GM19372 (cell line): ENCODE results near the gene ESCO1.

ENCODE experiments used
- ATAC-seq: cut with Tn5 transposase; IDR thresholded peaks from one replicate; pipeline ENCODE4 v1.9.1; 2021; ENCODE audit warnings: mild to moderate bottlenecking, low read depth, moderate library complexity; ENCODE audit not compliant: unreplicated experiment

The ESCO1 gene

DNA sequence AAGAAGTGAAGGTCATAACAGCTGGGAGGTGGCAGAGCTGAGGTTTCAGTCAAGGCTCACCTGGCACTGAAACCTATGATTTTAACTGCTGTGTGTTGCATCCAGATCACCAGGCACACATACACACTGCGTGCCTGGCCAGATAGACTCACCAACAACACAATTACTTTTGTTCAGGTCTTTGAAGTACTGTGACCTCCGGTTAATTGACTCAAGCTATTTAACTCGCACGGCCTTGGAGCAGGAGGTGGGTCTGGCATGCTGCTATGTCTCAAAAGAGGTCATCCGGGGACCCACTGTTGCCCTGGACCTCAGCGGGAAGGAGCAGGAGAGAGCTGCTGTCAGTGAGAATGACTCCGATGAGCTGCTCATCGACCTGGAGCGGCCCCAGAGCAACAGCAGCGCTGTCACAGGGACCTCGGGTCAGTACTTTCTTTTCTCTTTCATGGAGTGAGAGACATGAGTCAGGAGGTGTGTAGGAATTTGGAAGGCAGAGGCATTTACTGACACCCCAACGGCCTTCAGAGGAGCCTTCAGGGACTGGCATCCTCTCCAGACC, 104.1 kb downstream of the ESCO1 start:
- no peak for ATAC-seq

DNA sequence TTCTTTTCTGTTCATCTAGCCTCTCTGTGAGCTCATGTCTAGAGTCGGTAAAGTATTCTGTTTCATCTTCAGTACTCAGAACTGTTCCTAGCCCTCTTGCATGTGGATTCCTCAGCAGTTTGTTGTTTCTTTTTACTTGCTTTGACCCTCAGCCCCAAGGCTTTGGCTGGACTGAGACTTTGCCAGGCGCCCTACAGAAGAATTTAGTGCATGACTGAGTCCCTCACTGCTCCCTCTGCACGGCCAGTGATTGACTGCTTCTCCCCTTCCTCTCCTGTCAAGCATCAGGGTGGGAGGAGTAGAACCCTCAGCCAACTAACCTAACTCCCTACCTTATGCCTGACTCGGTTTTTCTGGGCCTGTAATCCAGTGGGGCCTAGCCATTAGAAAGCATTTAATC, 109.8 kb downstream of the ESCO1 start:
- ATAC-seq: no peak

DNA sequence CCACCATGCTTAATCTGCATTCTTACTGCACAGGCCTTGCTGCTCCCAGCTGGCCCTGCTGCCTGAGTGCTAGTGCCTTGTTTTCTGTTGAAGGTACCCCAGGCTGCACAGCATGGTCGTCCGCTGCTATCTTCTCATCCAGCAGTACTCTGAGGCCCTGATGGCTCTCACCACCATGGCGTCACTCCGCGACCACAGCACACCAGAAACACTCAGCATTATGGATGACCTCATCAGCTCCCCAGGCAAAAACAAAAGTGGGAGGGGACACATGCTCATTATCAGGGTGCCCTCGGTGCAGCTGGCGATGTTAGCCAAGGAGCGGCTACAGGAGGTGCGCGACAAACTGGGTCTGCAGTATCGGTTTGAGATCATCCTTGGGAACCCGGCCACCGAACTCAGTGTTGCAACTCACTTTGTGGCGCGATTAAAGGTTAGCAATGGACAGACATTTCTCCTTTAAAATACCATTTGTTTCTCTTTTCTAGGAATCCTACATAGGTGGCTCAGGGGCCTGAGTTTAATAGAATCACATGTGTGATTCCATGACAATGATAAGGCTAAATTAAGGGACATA, 110.5 kb downstream of the ESCO1 start:
- ATAC-seq: no peak

DNA sequence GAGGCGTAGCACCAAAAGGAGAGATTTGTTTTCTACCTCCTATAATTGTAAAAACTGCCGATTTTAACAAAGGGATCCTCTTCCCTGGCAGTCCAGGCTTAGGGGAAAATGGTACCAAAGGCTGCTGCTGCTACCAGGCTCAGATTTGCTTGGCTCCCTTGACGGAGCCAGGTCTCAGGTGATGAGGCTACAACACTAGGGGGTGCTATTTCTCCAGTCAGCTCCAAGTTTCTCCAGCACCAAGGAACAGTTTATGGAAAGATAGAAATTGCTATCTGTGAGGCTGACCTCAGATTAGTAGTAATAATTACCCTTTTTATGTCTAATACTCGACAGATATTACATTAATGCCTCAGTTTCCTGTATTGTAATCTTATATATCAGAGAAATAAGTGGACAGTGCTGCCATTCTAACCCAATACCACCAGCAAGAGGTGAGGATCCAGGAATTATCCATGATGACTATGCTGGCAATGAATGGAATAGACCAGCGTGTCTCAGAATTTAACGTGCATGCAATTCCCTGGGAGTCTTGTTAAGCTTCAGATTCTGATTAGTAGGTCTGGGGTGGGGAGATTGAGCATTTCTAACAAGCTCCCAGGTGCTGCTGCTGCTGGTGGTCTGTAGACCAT, 111.3 kb downstream of the ESCO1 start:
- no peak for ATAC-seq

DNA sequence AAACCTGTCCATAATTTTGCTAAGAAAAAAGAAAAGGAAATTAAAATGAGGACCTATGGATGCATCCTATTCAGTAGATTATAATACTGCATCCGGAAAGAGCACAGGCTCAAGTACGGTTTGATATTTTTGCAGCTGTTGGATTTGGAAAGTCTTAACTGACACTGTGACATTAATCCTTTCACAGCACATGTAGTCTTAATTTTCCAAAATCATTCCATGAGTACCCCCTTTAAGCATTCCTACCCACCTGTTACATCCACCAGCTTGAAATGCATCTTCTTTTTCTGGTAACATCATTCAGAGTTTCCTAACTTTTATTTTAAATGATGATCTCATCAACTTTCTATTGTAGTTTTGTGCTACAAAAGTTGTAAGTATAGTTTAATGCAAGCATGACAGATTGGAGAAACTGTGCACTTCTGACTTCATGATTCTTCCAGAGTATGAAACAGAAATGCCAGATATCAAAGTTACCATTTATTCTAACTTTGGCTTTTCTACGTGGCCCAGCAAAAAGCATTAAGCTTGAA, 113.5 kb downstream of the ESCO1 start:
- no peak for ATAC-seq

DNA sequence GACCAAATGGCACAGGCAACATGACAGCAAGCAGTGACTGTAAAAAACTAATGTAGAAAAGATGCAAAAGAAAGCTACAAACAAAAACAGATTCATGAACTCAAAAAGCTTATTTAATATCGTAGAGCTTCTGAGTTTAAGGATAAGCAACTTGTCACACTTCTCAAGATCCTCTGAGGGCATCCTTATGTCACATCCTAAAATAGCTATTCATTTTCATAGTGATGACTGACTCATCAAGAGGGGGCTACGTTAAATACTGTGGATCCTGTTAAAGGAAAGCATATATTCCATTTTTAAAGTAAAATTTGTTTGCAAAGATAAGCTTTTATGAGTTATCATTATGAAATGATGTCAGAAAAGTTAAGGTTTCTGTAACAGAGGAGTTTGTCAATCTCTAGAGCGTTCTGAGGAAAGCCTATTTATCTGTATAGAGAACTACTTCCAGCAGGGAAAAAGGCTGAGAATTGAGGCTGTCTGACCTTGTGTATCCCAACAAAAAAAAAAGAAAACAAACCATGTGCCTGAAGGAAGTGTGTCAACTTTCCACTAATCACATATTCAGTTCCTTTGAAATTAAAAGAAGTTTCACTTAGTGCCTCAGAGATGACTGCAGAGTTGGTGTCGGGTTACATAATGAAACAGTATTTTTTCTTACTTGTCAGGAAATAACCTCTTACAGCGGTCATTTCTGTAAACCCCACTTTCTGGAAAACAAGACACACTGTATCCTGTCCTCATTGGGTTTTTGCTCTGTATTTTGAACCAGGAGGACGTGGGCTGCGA, 115.5 kb downstream of the ESCO1 start:
- no peak for ATAC-seq

DNA sequence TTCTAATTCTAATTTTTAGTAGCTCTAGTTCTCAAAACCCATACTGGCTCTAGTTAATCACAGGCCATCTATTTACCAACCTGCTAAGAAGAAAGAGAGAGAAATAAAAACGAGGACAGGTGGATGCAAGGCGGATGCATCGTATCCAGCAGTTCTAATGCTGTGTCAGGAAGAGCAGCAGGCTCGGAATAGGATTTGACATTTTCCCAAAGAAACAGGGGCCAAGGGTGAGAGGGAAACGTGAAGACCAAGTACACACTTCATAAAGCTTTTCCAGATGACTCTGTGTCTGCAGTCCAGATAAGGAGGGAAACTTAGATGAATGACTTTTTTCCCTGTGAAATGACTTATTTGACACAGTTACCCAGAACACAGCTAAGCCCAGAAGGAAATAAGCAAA, 117.5 kb downstream of the ESCO1 start:
- ATAC-seq: no peak

DNA sequence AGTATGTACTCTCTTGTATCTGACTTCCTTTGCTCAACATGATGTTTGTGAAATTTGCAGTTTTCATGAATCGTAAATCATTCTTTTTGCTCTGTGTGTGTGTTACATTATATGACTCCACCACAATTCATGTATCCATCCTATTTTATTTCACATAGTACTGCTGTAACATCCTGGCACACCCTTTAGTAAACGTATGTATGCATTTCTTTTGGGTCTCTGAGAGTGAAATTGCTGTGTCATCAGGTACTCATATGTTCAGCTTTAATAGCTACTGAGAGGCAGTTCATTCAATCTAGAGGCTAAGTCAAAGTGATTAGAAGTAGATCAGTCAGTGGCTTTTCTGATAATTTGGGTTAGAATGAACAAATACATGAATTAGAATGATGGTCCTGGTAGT, 118.8 kb downstream of the ESCO1 start:
- no peak for ATAC-seq

DNA sequence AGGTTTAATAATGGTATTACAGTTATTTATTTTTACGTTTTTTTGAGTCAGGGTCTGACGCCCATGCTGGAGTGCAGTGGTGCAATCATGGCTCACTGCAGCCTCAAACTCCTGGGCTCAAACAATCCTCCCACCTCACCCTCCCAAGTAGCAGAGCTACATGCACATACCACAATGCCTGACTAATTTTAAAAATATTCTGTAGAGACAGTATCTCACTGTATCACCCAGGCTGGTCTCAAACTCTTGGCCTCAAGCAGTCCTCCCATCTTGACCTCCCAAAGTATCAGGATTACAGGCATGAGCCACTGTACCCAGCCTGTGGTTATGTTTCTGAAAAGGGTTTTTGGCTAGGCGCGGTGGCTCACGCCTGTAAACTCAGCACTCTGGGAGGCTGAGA, 120.8 kb downstream of the ESCO1 start:
- ATAC-seq: no peak
